HG02840 (cell line): ENCODE results near the gene ARSK.
"Not testable (repeated sequence)": the region's sequence is repeated elsewhere in the genome, so short reads cannot be mapped to it uniquely, and the experiment has no call there.

Source experiments
- ATAC-seq: cut with Tn5 transposase; IDR thresholded peaks from one replicate; pipeline ENCODE4 v1.9.1; 2021; ENCODE audit warnings: mild to moderate bottlenecking, moderate library complexity, moderate number of reproducible peaks; ENCODE audit not compliant: unreplicated experiment, low FRiP score

ARSK gene

DNA sequence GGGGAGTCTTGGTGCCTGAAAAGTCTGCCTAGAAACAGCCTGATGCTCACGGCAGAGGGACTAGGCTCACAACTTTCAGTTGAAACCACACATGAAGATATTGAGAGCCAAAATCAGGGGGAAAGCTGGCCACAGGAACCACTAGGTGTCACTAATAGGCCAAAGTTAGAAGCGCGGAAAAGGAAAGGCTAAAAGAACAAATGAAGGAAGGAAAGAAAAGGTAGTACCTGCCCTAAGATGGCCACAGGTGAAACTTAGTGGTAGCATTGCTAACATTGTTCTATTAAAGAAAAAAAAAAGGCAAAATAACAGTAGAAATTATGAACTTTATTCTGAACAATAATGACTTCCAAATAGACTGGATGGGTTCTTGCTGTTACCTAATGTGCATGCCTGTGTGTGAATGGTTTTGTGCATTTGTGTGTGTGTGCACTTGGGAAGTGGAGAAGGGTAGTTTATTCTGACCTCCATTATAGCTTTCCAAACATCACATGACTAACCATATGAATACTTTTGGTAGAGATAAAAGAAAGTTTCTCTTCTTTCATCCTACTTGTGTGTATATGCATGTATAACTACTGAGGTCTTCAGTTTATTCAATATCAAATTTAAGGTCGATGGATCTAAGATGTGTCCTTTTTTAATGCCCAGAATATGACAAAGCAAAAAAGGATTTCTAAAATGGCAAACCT lies 89.6 kb downstream of the ARSK start:
- peak; percentile 25 for ATAC-seq

DNA sequence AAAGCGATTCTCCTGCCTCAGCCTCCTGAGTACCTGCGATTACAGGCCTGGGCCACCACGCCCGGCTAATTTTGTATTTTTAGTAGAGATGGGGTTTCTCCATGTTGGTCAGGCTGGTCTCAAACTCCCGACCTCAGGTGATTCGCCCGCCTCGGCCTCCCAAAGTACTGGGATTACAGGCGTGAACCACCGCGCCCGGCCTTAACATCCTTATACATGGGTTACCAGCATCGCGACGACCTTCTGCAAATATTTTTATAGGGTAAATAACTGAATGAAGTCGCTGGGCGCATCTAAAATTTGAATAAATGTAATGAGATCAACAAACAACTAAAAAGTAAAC lies 91.3 kb downstream of the ARSK start:
- not testable (repeated sequence) for ATAC-seq

DNA sequence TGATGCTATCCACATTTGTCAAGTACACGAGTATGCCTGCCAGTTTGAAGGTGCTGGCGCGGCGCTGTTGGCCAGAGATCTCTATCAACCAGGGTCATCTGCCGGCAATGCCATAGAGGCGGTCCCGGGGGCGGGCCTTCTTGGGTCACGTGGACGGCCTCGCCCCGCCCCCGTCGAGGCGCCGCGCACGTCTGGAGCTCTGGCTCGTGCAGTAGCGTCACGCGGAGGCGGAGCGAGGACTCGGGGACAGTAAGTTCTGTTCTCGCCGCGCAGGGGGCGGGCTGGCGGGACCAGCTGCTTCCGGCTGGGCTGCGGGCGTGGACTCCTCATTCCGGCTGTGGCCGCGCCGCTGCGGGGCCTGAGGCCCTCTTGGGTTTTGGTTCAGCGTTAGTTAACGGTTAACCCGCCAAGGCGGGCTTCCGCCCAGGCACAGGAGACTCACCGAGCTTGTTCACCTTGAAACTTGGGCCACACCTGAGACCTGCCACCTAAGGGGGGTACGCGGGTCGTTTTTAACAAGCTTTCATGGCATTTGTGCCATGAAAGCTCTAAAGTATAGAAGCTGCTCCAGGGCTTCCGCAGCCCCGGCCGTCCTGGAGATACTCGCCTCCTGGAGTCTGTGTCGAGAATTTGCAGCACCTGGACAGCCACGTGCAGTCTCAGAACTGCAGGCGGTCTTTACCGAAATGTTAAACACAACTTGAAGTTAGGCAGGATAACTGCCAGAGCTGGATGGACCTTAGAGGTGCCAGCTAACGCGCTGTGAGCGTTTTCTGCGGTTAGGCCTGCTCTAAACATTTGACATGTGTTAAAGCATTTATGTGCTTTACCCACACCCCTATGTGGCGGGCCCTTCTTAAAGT lies 91.9 kb downstream of the ARSK start, which contains the start of gene RFESD:
TSS of gene RFESD (plus strand) at position 209 of the 863 bp plus-strand sequence. CDS start 5,495 bp downstream, outside the sequence.
- ATAC-seq: peak; percentile 98

DNA sequence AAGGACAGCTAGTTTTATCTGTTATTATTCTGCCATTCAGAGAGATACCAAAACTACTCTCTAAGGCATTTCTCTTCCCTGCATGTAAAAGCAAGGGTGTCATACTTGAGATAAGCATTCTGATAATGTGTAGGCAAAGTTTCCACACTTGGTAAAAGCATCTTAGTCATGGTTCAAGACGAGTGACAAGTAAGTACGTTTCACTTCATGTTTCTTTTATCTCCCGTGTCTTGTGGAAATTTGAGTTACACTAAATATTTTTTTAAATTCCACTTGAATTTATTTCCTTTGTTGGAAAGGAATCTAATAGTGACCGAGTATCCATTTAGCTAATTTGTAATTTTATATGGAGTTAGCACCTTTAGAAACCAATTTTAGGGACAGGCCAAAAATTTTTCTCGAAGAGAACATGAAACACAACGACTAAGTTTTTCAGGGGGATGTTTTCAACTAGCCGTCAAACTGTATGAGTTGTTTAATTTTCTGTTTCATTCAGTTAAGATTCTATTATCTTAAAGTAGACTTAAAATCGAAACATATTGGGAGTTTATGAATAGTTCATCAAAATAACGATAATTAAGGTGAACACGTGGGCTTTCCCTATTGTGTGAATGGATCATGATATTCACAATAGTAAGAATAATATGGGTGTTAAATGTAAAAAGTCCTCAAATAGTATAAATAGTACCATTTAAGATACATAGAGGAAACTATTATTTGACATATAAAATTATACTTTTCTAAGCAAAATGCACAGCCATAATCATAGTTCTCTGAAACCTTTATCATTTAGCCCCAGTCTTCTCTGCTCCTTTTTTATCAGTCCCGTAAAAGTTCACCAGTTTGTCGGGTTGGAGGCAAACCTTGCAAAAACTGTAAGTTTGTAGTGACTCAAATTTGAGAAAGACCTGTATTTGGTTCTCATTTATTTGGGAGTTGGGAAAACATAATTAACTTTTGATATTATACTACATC lies 93.3 kb downstream of the ARSK start:
- ATAC-seq: no peak

DNA sequence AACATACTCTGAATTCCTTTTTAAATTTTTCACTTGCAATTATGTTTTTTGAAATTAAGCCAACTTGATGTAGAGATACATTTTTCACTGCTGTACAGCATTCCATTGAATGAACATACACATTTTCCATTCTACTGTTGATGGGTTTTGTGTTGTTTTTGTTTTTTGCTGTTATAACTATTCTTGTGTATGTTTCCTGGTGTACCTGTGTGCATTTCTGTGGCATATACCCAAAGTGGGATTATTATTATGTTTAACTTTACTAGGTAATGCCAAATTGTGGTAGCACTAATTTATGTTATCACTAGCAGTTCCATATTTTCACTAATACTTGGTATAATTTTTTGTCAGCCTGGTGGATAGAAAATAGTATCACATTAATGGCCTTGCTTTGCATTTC lies 94.4 kb downstream of the ARSK start:
- no peak for ATAC-seq

DNA sequence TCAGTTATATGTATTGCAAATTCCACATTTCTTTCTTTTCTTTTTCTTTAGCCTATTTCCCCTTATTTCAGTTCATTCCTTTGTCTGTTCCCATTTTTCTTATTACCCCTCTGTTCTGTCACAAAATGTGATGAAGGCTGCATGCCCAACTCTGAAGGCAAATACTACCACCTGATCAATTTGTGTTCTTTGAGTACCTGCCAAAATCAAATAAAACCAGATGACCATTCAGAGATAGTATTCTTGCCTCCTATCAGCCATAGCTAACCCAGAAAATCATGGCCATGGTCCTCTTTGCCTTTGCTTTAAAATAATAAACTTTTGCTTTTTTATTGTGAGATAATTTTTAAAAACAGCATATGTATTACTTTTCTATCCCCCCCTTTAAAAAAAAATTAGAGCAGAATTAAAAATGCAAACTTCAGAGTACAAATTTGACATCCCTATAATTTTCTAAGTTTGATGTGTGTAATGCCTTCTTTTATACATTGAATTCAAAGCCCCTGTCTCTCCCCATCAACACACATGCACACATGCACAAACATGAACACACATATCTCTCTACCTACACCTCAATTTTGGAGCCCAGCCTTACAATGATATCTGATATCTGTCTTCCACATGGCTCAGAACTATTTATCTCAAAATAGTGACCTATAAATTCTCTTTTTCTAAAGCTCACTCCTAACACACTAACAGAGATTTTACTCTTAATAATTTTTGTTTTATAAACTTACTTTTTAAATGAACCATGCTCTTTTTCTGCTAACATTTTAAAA lies 95.1 kb downstream of the ARSK start:
- ATAC-seq: no peak

DNA sequence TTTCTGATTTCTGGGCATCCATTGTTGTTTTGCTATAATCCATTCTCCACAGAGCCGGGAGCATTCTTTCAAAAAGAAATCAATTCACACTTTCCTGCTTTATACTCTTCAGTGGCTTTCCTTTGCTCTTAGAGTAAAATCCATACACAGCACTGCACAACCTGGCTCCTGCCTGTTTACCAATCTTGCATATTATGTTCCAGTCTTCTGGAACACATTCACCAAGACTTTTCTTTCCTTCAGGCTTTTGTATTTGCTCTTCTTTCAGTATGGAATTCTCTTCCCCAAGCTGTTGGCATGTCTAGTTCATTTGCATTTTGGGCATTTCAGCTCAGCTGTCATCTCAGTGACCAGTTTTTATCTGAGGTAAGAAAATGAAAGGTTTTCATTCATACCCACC lies 97.9 kb downstream of the ARSK start:
- no peak for ATAC-seq

DNA sequence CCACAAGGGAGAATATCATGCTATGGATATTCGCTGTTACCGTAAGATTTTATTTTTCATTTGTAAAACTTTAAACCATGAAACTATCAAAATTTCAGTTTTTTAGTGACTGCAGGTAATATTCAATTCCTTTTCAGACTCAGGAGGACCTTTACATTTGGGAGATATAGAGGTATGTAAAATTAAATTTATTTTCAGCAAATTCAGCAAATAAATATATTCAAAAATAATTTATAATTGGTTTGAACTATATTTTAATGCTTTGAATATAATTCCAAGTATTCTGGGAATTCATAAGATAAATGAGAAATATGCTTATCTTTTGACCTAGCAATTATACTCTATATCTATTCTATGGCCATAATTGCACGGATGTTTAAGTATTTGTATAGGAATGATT lies 99.3 kb downstream of the ARSK start:
- ATAC-seq: no peak
